ENCODE measurements around the gene PFN3. TPM values are rescaled to one million over a fixed set of nuclear protein-coding genes. Genes with fewer than 3 reads are reported as not detected.

The PFN3 gene
- total RNA-seq, 1 experiment from 2014 or later: not detected

GRCh38 chr5:177396078-177396477, 4.4 kb downstream of the PFN3 start:
- Histone ChIP-seq H3K9me3 (ENCODE audit: insufficient read depth, low read depth) (no peaks in the 10 kb centered on the region), H3K79me2 (ENCODE audit: low read depth) (no peaks in the 10 kb centered on the region), H3K9me2 (ENCODE audit: insufficient read depth) (no peaks in the 10 kb centered on the region), H3K27me3 (ENCODE audit: insufficient read depth, low read depth) (no peaks in the 10 kb centered on the region), H3F3A (ENCODE audit: insufficient read depth, low read depth) (no peaks in the 10 kb centered on the region), H3K4me1 (replicated peaks; ENCODE audit: insufficient read depth) (no peaks in the 10 kb centered on the region), H3K4me2 (no peak overlapping the region), H3K27ac (no peak overlapping the region), H2AFZ (no peak overlapping the region), H3K4me3 (no peak overlapping the region), H4K20me1 (ENCODE audit: insufficient read depth) (no peaks in the 10 kb centered on the region), H3K36me3 (ENCODE audit: low read depth) (no peaks in the 10 kb centered on the region)
- no peak for DNase-seq
- BruUV-seq (replicated peaks): no TSS peak
- intact Hi-C loops (cut with micrococcal nuclease; ENCODE audit: unreplicated experiment): no loop called here
- POLR2A ChIA-PET (ENCODE audit: unreplicated experiment): no interaction called here
- TF ChIP-seq, protein P1, sequence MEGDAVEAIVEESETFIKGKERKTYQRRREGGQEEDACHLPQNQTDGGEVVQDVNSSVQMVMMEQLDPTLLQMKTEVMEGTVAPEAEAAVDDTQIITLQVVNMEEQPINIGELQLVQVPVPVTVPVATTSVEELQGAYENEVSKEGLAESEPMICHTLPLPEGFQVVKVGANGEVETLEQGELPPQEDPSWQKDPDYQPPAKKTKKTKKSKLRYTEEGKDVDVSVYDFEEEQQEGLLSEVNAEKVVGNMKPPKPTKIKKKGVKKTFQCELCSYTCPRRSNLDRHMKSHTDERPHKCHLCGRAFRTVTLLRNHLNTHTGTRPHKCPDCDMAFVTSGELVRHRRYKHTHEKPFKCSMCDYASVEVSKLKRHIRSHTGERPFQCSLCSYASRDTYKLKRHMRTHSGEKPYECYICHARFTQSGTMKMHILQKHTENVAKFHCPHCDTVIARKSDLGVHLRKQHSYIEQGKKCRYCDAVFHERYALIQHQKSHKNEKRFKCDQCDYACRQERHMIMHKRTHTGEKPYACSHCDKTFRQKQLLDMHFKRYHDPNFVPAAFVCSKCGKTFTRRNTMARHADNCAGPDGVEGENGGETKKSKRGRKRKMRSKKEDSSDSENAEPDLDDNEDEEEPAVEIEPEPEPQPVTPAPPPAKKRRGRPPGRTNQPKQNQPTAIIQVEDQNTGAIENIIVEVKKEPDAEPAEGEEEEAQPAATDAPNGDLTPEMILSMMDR (conservative IDR thresholded peaks at IDR 0.05): no peak
- no peak for TF ChIP-seq EZH2 (IDR thresholded peaks at IDR 0.05; ENCODE audit: low read depth)
- CTCF ChIA-PET: interaction anchor here (0.6 kb wide), 1 partner anchor 78 kb away, joined by 6 read pairs; no protein-coding TSS in a partner anchor

DNA sequence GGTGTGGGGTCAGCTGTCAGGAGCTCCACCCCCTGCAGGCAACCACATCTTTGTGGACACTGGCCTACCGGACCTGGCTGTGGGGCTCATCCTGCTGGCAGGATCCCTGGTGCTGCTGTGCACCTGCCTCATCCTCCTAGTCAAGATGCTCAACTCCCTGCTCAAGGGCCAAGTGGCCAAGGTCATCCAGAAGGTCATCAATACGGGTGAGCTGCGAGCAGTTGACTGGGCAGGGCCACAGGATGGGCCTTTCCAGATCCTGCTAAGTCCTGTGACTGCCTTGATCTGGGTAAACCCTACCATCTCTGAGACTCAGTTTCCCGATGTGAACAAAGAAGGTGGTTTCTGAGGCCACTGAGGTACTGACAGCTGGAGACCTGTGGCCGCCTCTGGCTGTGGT, 6.5 kb downstream of the PFN3 start:
- ChIA-PET POLR2A (ENCODE audit: unreplicated experiment) (interaction anchor here (0.6 kb wide), 1 partner anchor 82 kb away, joined by 7 read pairs; no protein-coding TSS in a partner anchor), CTCF (interaction anchor here (0.8 kb wide), 1 partner anchor 31 kb away, joined by 3 read pairs; no protein-coding TSS in a partner anchor)
- Histone ChIP-seq H3K4me1 (replicated peaks; ENCODE audit: insufficient read depth) (peaks cover 18% of the 10 kb centered on the region), H3K79me2 (ENCODE audit: low read depth) (no peaks in the 10 kb centered on the region), H2AFZ (no peak overlapping the region), H3K27ac (no peak overlapping the region), H3K9me2 (ENCODE audit: insufficient read depth) (no peaks in the 10 kb centered on the region), H3F3A (ENCODE audit: insufficient read depth, low read depth) (peaks cover 15% of the 10 kb centered on the region), H4K20me1 (ENCODE audit: insufficient read depth) (no peaks in the 10 kb centered on the region), H3K4me2 (no peak overlapping the region), H3K27me3 (ENCODE audit: insufficient read depth, low read depth) (no peaks in the 10 kb centered on the region), H3K36me3 (ENCODE audit: low read depth) (no peaks in the 10 kb centered on the region), H3K4me3 (no peak overlapping the region), H3K9me3 (ENCODE audit: insufficient read depth, low read depth) (no peaks in the 10 kb centered on the region)
- no peak for DNase-seq
- no peak for TF ChIP-seq EZH2 (IDR thresholded peaks at IDR 0.05; ENCODE audit: low read depth)
- TF ChIP-seq, protein P1 (conservative IDR thresholded peaks at IDR 0.05): no peak
- intact Hi-C loops (cut with micrococcal nuclease; ENCODE audit: unreplicated experiment): loop anchor here (5.0 kb wide), 1 partner anchor 42 kb away; the partner anchor contains the start of gene LMAN2
- no TSS peak for BruUV-seq (replicated peaks)

GRCh38 chr5:177393206-177393765, 7.2 kb downstream of the PFN3 start:
- H3K9me3 ChIP-seq (ENCODE audit: insufficient read depth, low read depth): no peaks in the 10 kb centered on the region
- H3K4me1 ChIP-seq (replicated peaks; ENCODE audit: insufficient read depth): peaks cover 25% of the 10 kb centered on the region
- intact Hi-C loops (cut with micrococcal nuclease; ENCODE audit: unreplicated experiment): loop anchor here (5.0 kb wide), 1 partner anchor 41 kb away; the partner anchor contains the start of gene LMAN2
- H3K36me3 ChIP-seq (ENCODE audit: low read depth): no peaks in the 10 kb centered on the region
- no TSS peak for BruUV-seq (replicated peaks)
- H3K4me3 ChIP-seq: no peak overlapping the region
- H3K27me3 ChIP-seq (ENCODE audit: insufficient read depth, low read depth): no peaks in the 10 kb centered on the region
- no peaks in the 10 kb centered on the region for H3K9me2 ChIP-seq (ENCODE audit: insufficient read depth)
- ChIA-PET CTCF (interaction anchor here (1.9 kb wide), 1 partner anchor 9 kb away, joined by 5 read pairs; no protein-coding TSS in a partner anchor), POLR2A (ENCODE audit: unreplicated experiment) (no interaction called here)
- DNase-seq: no peak
- no peak for TF ChIP-seq EZH2 (IDR thresholded peaks at IDR 0.05; ENCODE audit: low read depth)
- TF ChIP-seq, protein P1 (conservative IDR thresholded peaks at IDR 0.05): no peak
- H3K4me2 ChIP-seq: no peak overlapping the region
- H2AFZ ChIP-seq: no peak overlapping the region
- H3K27ac ChIP-seq: no peak overlapping the region
- no peaks in the 10 kb centered on the region for H4K20me1 ChIP-seq (ENCODE audit: insufficient read depth)
- H3K79me2 ChIP-seq (ENCODE audit: low read depth): no peaks in the 10 kb centered on the region
- peaks cover 22% of the 10 kb centered on the region for H3F3A ChIP-seq (ENCODE audit: insufficient read depth, low read depth)
